Trophoblast cell (in vitro differentiated cells and primary cell): ENCODE measurements around the gene LEO1.
A peak's percentile ranks its signal among the peaks of the same experiment; 100 is the strongest.

Experiments
- DNase-seq, 2 donors: peaks; one replicate each; pipeline ENCODE4 v3.0.0-alpha.2; 2016
- H2AFZ ChIP-seq: 2 replicates; pipeline ENCODE4 v1.6.1; 2013; ENCODE audit warnings: low read length, moderate library complexity, mild to moderate bottlenecking; ENCODE audit not compliant: insufficient read depth, poor library complexity
- H2AK5ac ChIP-seq: 2 replicates; pipeline ENCODE4 v1.6.1; 2013; ENCODE audit warnings: mild to moderate bottlenecking, low read length
- H2BK120ac ChIP-seq: 2 replicates; pipeline ENCODE4 v1.6.1; 2013; ENCODE audit warnings: low read length, mild to moderate bottlenecking, moderate library complexity; ENCODE audit not compliant: insufficient read depth, poor library complexity
- H2BK12ac ChIP-seq: 2 replicates; pipeline ENCODE4 v1.6.1; 2013; ENCODE audit warnings: mild to moderate bottlenecking, low read length, moderate library complexity
- H2BK5ac ChIP-seq: 2 replicates; pipeline ENCODE4 v1.6.1; 2013; ENCODE audit warnings: low read length, low read depth, moderate library complexity, mild to moderate bottlenecking; ENCODE audit not compliant: poor library complexity
- H3K14ac ChIP-seq: 2 replicates; pipeline ENCODE4 v1.6.1; 2013; ENCODE audit warnings: mild to moderate bottlenecking, low read length
- H3K18ac ChIP-seq: 2 replicates; pipeline ENCODE4 v1.6.1; 2013; ENCODE audit warnings: mild to moderate bottlenecking, low read length
- H3K23ac ChIP-seq: 2 replicates; pipeline ENCODE4 v1.6.1; 2013; ENCODE audit warnings: low read length
- H3K27ac ChIP-seq: 2 replicates; pipeline ENCODE4 v1.5.1; 2013; ENCODE audit warnings: low read depth, mild to moderate bottlenecking, inconsistent platforms, low read length, moderate library complexity
- H3K27me3 ChIP-seq: 2 replicates; pipeline ENCODE4 v1.6.1; 2013; ENCODE audit warnings: inconsistent platforms, mild to moderate bottlenecking, low read length, moderate library complexity; ENCODE audit not compliant: insufficient read depth
- H3K36me3 ChIP-seq, 2 experiments: 1 replicate in 1 of 2; 2 replicates in 1 of 2; pipeline ENCODE4 v1.6.1; 2013; ENCODE audit warnings: low read length in 2 of 2, mild to moderate bottlenecking in 2 of 2, moderate library complexity in 1 of 2; ENCODE audit not compliant: insufficient read depth in 2 of 2, control insufficient read depth in 1 of 2
- H3K4ac ChIP-seq: 2 replicates; pipeline ENCODE4 v1.6.1; 2013; ENCODE audit warnings: low read depth, mild to moderate bottlenecking, low read length, moderate library complexity
- H3K4me1 ChIP-seq, 2 experiments: 1 replicate in 1 of 2; 2 replicates in 1 of 2; pipeline ENCODE4 v1.6.1; 2013; ENCODE audit warnings: low read length in 2 of 2, mild to moderate bottlenecking in 2 of 2, moderate library complexity in 1 of 2; ENCODE audit not compliant: insufficient read depth in 2 of 2, control insufficient read depth in 1 of 2
- H3K4me2 ChIP-seq: 2 replicates; pipeline ENCODE4 v1.6.1; 2013; ENCODE audit warnings: inconsistent platforms, mild to moderate bottlenecking, low read length, moderate library complexity
- H3K4me3 ChIP-seq: 2 replicates; pipeline ENCODE4 v1.5.1; 2013; ENCODE audit warnings: mild to moderate bottlenecking, low read depth, low read length, inconsistent platforms
- H3K79me1 ChIP-seq: one replicate; pipeline ENCODE4 v1.6.1; 2013; ENCODE audit warnings: low read length
- H3K79me2 ChIP-seq: 2 replicates; pipeline ENCODE4 v1.6.1; 2013; ENCODE audit warnings: low read length, mild to moderate bottlenecking; ENCODE audit not compliant: control insufficient read depth, insufficient read depth, poor library complexity
- H3K9ac ChIP-seq: 2 replicates; pipeline ENCODE4 v1.6.1; 2013; ENCODE audit warnings: mild to moderate bottlenecking, low read length
- H3K9me3 ChIP-seq: 2 replicates; pipeline ENCODE4 v1.6.1; 2013; ENCODE audit warnings: low read depth, mild to moderate bottlenecking, control low read depth, inconsistent platforms, low read length; ENCODE audit not compliant: insufficient read depth
- H4K12ac ChIP-seq: 2 replicates; pipeline ENCODE4 v1.6.1; 2013; ENCODE audit warnings: low read depth, mild to moderate bottlenecking, low read length, moderate library complexity
- H4K8ac ChIP-seq: 2 replicates; pipeline ENCODE4 v1.6.1; 2013; ENCODE audit warnings: low read depth, mild to moderate bottlenecking, low read length, moderate library complexity
- H4K91ac ChIP-seq: one replicate; pipeline ENCODE4 v1.6.1; 2013; ENCODE audit warnings: low read depth, mild to moderate bottlenecking, low read length, moderate library complexity
- WGBS: extraction: QIAGEN DNeasy Blood & Tissue Kit; methylation state at CpG from one replicate; pipeline ENCODE4 v1.1.7; 2013; ENCODE audit warnings: missing lambda C conversion rate; ENCODE audit not compliant: insufficient read length, insufficient coverage; ENCODE audit errors: extremely low coverage; 5-methylcytosine and 5-hydroxymethylcytosine counted together

LEO1 gene

DNA sequence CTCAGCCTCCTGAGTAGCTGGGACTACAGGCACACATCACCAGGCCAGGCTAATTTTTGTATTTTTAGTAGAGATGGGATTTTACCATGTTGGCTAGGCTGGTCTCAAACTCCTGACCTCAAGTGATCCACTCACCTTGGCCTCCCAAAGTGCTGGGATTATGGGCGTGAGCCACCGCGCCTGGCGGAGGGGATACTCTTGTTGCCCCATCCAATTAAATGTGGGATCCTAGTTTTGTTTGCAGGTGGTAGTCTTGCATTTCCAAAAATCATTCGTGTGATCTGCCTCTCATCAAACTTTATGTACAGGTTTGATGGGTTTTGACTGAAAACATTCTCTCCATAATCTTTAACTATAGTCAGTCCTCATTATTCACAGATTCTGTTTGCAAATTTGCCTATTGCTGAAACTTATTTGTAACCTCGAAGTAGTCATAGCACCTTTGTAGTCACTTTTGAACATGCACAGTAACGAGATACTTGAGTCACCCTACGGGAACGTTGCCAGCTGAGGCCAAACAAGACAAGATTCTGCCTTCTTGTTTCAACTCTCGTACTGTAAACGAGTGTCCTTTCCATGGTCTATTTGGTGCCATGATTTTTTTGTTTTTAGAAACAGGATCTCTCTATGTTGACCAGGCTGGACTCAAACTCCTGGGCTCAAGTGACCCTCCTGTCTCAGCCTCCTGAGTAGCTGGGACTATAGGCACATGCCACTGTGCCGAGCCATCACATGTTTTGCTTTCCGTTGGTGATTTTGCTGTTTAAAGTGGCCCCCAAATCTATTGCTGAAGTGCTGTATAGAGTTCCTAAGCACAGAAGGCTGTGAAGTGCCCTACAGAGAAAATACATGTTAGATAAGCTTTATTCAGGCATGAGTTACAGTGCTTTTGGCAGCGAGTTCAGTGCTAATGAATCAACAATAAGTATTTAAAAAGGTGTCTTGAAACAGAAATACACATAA is 39.3 kb upstream of the LEO1 start:
- H3K79me1 ChIP-seq: no peaks in the 10 kb centered on the region
- H3K9me3 ChIP-seq: no peaks in the 10 kb centered on the region
- WGBS: no CpG with 5 or more reads among the region's 14 CpGs
- no peak overlapping the region for H3K14ac ChIP-seq
- no peak overlapping the region for H4K12ac ChIP-seq
- H3K4me2 ChIP-seq: no peak overlapping the region
- H2BK120ac ChIP-seq: no peak overlapping the region
- H2AK5ac ChIP-seq: no peak overlapping the region
- peak in 1 of 2 donors; percentile 57 for DNase-seq
- no peak overlapping the region for H3K4ac ChIP-seq
- H3K9ac ChIP-seq: no peak overlapping the region
- no peak overlapping the region for H3K4me3 ChIP-seq
- H3K4me1 ChIP-seq: peaks cover 2% of the 10 kb centered on the region in 2 experiments
- H2AFZ ChIP-seq: no peak overlapping the region
- H2BK5ac ChIP-seq: no peak overlapping the region
- no peak overlapping the region for H2BK12ac ChIP-seq
- no peak overlapping the region for H4K8ac ChIP-seq
- no peak overlapping the region for H3K23ac ChIP-seq
- no peak overlapping the region for H3K27ac ChIP-seq
- H4K91ac ChIP-seq: no peak overlapping the region
- H3K79me2 ChIP-seq: no peaks in the 10 kb centered on the region
- no peaks in the 10 kb centered on the region for H3K36me3 ChIP-seq
- no peaks in the 10 kb centered on the region for H3K27me3 ChIP-seq
- H3K18ac ChIP-seq: no peak overlapping the region

DNA sequence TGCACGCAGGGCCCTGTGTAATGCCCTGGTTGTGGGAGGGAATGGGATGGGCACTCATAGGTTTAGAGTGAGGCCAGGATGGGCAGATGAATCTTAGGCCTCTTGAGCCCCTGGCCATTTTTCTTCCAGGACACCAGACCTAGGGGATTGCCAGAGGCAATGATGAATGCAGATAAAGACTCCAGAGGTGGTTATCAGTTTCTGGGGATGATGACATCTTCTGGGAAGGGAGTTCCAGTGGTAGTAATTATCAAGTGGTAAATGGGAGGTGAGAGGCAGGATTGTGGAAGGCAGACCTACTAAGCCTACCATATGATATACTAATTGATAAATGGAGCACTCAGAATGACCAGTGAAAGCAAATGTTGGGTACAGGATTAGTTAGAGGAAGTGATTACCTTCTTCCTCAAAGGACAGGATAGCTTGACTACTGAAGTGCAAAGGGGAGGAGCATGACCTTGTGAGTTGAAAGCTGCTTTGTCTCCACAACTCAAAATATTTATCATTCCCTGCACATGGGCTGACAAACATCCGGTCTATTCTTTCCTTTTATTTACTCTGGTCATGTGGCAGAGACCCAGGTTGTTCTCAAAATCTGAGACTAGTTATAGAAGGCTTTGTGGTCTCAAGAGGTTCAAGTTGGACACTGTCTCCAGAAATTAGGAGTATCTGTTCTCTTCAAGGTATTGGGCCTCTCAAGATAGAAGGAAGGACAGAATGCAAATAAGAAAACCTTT is 37.3 kb upstream of the LEO1 start:
- Histone ChIP-seq H3K4me2 (no peak overlapping the region), H2BK120ac (no peak overlapping the region), H3K18ac (no peak overlapping the region), H3K4ac (no peak overlapping the region), H3K27me3 (no peaks in the 10 kb centered on the region), H2BK5ac (no peak overlapping the region), H3K79me2 (no peaks in the 10 kb centered on the region), H2AK5ac (no peak overlapping the region), H4K12ac (no peak overlapping the region), H3K9ac (no peak overlapping the region), H3K27ac (no peak overlapping the region), H4K91ac (no peak overlapping the region), H2BK12ac (no peak overlapping the region), H3K9me3 (no peaks in the 10 kb centered on the region), H3K79me1 (no peaks in the 10 kb centered on the region), H3K36me3 (no peaks in the 10 kb centered on the region), H3K4me1 (peaks cover 2% of the 10 kb centered on the region in 2 experiments), H4K8ac (no peak overlapping the region), H3K4me3 (no peak overlapping the region), H3K23ac (no peak overlapping the region), H2AFZ (no peak overlapping the region), H3K14ac (no peak overlapping the region)
- WGBS: no CpG with 5 or more reads among the region's 2 CpGs
- peak; percentile 90 to 98 for DNase-seq

DNA sequence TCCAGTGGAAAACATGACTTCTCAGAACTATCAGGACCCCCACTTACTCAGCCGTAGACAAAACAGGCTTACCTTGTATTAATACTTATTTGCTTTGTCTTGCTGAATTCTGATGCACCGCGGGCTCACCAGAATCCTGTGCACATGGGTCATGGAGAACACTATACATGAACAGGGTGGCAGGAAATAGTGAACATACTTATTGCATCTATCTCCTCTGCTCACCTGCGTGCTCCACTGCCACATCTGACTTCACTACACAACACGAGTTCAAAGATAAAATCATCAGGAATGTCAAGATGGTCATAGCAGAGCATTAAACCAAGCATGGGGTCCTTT is 36.8 kb upstream of the LEO1 start:
- Histone ChIP-seq H3K9me3 (no peaks in the 10 kb centered on the region), H3K4me2 (no peak overlapping the region), H2BK5ac (no peak overlapping the region)

DNA sequence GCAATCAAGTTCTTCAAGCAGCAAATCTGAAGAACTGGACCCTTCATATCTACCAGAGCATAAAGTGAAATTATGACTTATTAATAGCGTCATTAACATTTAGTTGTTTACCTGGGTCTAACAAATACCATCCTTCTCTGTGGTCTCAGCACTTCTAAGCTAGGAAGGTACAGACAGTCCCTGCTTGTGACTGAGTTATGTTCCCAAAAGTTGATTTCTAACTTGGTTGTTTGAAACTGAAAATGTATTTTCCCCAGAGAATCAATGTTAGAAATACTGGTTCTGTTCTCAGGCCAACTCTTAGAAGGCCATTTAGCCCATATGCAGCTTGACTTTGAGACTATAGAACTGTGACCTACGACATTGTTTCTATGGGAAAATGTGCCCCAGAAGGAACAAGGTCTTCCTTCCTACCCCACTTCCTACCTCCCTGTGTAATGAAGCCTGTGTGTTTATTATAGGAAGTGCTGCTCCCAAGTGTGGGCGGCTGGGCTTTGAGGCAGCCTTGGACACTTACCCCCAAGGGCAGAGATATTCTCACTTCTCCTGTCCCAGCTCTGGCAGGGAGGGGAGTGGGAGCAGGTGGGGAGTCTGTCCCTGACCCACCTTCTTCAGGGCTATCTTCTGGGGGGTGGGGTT is 35.2 kb upstream of the LEO1 start:
- Histone ChIP-seq H3K4me1 (peaks cover 2% of the 10 kb centered on the region in 2 experiments), H2BK12ac (no peak overlapping the region), H3K27me3 (no peaks in the 10 kb centered on the region), H3K27ac (no peak overlapping the region), H3K9ac (no peak overlapping the region), H3K18ac (no peak overlapping the region), H3K79me2 (no peaks in the 10 kb centered on the region), H3K4me3 (no peak overlapping the region), H3K4ac (no peak overlapping the region), H2AK5ac (no peak overlapping the region), H3K14ac (no peak overlapping the region), H3K36me3 (no peaks in the 10 kb centered on the region), H3K9me3 (no peaks in the 10 kb centered on the region), H3K23ac (no peak overlapping the region), H3K4me2 (no peak overlapping the region), H4K8ac (peak overlapping the region; percentile 9), H3K79me1 (no peaks in the 10 kb centered on the region), H2BK120ac (peak overlapping the region; percentile 11), H4K12ac (no peak overlapping the region), H2BK5ac (no peak overlapping the region), H4K91ac (no peak overlapping the region), H2AFZ (no peak overlapping the region)
- WGBS: no CpG with 5 or more reads among the region's 3 CpGs
- no peak for DNase-seq

More for the DNA sequence above, 36.8 kb upstream of the LEO1 start:
- H3K4me3 ChIP-seq: no peak overlapping the region
- no peak overlapping the region for H4K91ac ChIP-seq
- H4K12ac ChIP-seq: no peak overlapping the region
- H3K18ac ChIP-seq: no peak overlapping the region
- no peak overlapping the region for H3K23ac ChIP-seq
- no peak overlapping the region for H4K8ac ChIP-seq
- H3K4me1 ChIP-seq: peaks cover 2% of the 10 kb centered on the region in 2 experiments
- H3K14ac ChIP-seq: no peak overlapping the region
- no peaks in the 10 kb centered on the region for H3K27me3 ChIP-seq
- H3K79me2 ChIP-seq: no peaks in the 10 kb centered on the region
- no peak for DNase-seq
- H2AK5ac ChIP-seq: no peak overlapping the region
- H3K4ac ChIP-seq: no peak overlapping the region
- WGBS: no CpG with 5 or more reads among the region's 5 CpGs
- H3K79me1 ChIP-seq: no peaks in the 10 kb centered on the region
- H2AFZ ChIP-seq: no peak overlapping the region
- no peaks in the 10 kb centered on the region for H3K36me3 ChIP-seq
- H2BK120ac ChIP-seq: no peak overlapping the region
- no peak overlapping the region for H3K9ac ChIP-seq
- no peak overlapping the region for H3K27ac ChIP-seq
- no peak overlapping the region for H2BK12ac ChIP-seq
